Germinal center (tissue), 1 donor: Measurements from ENCODE around the gene SLC39A11.
"Not testable (repeated sequence)": the region's sequence is repeated elsewhere in the genome, so short reads cannot be mapped to it uniquely, and the experiment has no call there.

Experiments used
- DNase-seq: peaks from one replicate; pipeline ENCODE4 v3.0.0; 2012; ENCODE audit warnings: mixed read lengths, low spot score

The SLC39A11 gene

DNA sequence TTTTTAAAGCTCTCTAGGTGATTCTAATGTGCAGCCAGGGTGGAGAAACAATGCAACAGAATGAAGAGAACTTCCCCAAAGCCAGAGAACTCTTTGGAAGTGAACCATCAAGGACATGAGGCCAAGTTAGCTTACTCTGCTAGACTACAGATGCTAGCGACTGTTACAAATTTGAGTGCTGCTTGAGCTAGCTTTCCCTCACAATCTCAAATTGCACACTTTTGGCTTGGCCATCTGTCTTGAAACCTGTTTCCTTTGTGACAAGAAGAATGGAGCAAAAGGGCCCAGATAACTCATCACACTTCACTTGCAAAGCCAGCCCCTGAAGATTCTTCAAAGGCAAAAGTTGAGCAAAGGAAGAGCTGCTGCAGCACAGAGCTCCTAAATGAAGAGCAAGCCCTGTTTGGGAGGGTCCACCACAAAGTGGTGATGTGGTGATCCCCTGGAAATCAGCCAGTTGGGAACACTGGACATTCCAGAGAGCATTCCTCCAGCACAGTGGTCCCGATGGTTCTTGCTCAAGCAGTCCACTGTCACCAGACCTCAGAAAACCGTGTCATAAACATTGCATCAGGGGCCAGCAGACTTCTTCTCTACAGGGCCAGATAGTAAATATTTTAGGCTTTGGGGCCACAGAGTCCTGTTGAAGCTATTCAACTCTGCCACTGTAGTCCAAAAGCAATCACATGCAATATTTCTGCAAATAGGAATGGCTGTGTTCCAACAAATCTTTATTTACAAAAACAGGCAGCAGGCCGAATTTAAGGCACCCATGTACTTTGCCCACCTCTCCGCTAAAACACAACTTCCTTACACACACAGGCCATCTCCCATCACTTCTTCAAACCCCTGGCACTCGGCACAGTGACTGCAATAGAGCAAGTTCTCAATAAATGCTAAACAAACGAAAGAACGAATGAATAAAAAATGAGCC lies 21.2 kb downstream of the SLC39A11 start:
- DNase-seq = no peak

DNA sequence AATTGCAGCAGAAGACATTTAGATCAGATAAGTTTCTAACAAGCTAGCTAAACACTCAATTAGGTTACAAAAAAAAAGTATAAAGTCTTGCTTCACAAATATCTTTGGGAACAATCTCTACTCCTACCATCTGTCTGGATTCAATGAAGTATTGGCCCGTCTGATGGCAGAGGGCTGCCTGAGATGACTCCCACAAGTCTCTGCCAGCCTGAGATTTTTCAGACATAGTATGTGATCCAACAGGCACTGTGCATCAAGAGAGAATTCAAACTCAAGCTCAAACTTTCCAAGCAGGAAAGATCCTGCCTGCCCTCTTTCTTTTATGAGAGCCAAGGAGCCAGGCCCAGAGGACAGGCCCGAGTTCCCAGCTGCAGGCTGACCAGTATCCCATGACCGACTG lies 22.6 kb downstream of the SLC39A11 start:
- DNase-seq = no peak

DNA sequence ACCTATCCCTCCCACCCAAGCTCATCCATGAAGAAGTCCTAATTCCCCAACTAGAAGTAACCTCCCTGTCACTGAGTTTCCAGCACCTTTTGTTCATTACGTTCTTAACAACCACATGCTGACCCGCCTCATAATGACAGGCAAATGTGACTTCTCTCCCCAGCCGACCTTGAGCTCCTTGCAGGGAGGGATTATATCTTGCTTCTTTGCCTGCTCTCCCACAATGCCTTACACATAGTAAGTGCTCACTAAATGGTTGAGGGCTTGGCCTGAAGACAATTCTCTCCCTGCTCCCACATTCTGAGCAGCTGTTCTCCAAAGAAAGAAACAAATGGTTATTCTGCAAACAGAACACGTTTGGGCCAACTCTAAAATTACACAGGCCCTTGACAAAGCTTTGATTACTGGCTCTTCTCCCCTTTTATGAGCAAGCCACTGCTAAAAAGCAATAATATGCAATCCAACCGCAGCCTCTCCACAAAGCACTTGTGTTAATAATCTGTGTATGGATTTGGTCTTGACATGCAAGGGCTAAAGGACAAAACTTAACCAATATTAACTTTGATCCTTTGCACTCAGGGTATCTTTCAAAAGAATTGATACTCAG lies 23.2 kb downstream of the SLC39A11 start:
- no peak for DNase-seq

DNA sequence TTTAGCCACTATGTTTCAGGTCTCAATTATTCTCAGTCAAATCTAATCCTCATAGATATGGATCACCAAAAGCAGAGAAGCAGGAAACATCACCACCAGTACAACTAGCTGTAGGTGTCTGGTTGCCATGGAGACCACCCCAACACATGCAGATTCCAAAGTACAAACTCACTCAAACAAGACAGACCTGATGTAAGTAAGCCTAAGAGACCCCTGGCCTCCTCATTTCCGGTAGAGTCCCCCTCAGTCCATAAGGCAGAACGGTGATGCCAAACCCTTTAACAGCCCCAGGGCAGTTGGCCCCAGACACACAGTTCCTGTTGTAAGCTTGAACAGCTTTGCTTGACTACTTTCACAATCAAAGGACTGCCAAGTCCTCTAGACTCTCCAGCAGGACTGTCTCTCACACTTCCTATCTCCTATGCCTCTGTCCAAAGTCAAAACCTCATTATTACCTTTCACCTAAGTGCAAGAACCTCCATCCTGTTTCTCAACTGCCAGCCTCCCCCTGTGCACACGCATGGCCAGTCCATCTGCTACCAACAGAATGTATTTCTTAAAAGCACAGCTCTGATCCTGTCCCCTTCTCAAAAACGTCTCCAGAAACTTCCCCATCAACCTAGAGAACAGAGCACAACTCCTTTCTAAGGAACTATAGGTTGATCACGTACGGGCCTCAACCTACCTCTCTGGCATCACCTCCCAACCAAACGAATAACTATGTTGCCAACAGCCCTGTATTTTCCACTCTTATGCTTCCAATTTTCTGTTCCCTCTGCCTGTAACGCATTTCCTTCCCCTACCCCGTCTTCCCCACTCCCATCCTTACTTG lies 23.9 kb downstream of the SLC39A11 start:
- DNase-seq = no peak

DNA sequence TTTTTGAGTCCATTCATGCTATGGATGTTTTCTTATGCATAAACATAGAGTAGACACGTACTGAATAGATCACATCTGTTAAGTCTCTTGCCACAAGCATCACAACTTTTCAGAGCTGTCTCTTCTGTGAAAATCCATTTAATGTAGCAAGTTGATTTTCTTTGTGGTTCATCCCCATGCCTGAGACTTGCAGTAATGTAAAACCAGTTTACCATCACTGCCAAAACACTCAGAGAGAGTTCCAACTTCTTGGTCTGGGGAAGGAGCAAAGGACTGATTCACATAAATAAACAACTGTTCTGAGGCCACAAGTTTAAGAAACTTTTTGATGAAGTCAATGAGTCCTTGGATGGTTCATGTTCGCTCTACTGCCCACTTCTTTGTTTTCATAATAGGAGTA lies 24.8 kb downstream of the SLC39A11 start:
- not testable (repeated sequence) for DNase-seq

DNA sequence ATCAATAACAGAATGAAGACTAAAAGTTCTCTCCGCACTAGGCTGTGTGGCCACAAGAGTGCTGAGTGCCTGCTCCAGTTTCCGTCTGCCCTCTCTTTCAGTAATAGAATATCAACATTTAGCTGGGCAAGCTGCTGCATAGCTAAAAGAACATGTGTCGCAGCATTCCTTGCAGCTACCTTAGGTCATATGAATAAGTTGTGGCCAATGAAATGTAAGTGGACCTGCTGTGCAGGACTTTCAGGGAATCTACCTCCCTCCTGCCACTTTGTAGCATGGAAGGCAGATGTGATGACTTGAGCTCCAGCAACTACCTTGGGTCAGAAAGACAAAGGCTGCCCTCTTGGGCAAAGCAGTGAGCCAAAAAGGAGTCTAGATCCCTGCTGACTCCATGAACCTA lies 25.4 kb downstream of the SLC39A11 start:
- DNase-seq = no peak

DNA sequence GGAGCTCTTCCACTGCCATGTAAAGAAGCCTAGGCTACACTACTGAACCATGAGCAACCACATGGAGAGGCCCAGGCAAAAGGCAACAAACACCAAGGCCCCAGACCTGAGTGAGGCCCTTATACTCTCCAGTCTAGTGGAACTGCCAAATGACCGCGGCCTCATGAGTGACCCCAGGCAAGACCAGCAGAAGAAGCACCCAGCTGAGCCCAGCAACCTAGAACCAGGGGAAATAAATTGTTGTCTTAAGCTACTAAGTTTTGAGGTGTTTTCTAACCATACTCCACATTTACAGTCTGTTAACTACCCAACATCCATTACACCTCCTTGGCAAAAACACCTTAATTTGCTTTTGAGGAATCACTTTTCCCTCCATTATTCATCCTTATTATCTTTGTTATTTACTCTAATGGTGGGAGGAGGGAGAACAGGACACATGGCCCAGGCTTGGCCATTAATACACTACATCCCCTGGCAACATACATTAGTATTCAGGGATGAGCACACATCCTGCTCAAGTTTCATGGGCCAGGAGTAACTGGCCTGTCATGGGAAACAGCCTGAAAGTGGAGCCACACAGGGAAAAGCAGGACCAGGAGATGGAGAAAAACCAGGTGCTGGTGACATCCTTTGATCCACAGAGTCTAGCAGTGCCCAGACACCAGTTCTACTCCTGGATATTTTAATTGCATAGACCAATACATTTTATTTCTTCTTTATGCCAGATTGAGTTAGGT lies 26.2 kb downstream of the SLC39A11 start:
- DNase-seq = no peak

DNA sequence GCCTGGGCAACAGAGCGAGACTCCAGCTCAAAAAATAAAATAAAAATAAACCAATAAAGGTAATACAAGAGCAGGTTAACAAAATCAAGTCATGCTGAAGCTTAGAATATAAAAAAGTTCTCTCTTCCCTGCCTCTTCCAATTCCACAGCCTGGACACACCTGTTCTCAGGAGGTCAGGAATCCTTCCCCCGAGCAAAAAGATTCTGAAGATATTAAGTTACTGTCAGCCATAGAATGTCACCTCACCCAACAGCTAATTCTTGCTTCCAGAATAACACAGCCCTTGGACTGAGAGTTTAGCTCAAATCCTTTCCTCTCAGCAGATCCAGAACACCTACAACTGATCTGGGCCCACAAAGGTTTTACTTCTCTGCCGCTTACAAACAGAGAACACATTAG lies 27.1 kb downstream of the SLC39A11 start:
- DNase-seq = no peak

DNA sequence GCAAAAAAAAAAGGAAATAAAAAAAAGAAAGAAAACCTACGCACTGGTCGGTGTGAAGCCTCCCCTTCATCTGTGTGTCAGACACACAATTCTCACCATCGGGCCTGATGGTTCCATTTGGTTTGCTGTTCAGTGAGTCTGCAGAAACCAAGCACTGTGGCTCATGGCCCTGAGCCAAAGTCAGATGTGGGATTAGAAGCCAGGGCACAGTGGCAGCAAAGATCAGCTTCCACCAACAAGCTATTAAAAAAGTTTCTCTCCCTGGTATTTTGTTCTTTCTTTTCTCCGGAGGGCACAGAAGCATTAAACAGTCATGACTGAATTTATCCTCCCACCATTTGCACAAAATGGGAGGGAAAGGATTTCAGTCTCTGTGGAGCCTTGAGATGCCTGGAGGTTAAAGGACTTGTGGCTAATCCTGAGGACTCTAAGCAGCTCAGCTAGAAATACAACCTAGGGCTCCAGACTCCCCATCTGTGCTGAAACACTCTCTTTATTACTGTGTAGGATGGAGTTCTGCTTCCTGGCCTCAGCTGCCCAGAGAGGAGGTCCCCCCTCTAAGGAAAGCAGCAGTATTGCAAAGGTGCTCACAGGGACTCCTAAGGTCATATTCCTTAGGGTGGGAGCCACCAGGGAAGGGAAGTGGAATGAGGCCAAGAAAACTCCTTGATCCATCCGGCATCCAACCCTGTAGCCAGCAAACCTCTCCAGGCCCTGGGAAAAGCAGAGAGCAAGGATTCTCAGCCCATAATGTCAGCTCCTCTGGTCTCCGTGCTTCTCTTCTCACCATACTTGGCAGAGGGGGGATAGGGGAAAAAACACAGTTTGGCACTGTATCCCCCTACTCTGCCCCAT lies 28.2 kb downstream of the SLC39A11 start:
- no peak for DNase-seq

DNA sequence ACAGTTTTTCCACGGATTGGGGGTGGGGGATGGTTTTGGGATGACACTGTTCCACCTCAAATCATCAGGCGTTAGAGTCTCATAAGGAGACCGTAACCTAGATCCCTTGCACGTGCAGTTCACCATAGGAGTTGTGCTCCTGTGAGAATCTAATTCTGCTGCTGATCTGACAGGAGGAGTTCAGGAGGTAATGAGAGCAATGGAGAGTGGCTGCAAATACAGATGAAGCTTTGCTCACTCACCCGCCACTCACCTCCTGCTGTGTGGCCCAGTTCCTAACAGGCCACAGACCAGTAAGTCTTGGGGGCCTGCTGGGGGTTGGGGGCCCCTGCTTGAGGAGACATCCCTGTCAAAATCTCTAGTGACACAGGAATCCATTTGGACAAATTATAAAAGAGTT lies 29.8 kb downstream of the SLC39A11 start:
- DNase-seq = no peak

DNA sequence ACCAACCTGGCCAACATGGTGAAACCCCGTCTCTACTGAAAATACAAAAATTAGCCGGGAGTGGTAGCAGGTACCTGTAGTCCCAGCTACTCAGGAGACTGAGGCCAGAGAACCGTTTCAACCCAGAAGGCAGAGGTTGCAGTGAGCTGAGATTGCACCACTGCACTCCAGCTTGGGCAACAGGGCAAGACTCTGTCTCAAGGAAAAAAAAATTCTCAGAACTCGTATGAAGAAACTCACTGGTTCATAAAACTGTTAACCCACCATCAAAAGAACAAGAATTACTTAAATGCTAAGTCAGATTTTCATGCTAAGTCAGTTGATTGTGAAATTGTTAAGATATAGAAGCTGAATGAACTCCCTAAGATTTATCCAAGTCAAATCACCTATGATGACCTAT lies 31.3 kb downstream of the SLC39A11 start:
- DNase-seq = no peak

DNA sequence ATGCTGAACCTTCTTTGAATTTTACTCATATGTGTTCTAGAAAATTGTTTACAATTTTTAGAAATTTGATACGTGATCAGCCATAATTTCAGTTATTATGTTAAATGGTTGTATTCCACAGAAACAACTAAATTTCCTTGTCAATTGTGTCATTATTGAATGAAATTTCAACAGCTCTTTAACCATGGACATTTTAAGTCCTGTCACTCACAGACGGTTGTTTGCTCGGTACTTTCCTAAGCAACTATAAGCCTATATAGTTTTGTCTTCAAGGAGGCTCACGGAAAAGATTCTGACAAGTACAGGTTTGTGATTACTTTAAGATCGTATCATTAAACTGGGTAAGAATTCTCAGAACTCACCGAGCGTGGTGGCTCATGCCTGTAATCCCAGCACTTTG lies 31.8 kb downstream of the SLC39A11 start:
- no peak for DNase-seq

DNA sequence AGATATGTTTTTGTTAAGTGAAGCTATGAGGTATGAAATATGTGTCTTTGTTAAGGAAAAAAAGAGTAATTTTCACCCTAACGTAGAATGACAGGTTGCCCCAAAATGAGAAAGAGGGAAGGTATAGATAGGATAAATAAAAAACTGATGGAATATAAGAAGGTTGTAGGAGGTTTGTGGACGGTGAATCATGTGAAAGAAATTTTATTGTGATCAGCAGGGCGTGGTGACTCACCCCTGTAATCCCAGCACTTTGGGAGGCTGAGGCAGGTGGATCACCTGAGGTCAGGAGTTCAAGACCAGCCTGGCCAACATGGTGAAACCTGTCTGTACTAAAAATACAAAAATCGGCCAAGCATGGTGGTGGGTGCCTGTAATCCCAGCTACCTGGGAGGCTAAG lies 32.8 kb downstream of the SLC39A11 start:
- DNase-seq = not testable (repeated sequence)

DNA sequence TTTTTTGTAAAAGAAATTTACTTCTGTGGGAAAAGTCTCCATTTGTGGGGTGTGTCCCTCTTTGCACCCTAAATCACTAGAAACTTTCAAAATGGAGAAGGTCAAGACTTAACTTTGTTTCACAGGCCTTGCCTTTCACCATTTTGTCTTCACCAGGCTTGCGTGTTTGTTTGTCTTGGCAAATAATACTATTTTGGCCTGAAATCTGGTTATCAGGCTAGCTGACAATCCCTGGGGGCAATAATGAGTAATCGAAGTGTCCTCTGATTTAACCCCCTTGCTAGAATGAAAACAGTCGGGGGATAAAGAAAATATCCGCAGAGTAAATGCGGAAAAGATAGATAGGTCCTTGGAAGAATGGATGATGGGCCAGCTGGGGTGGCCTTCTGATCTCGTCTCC lies 34.5 kb downstream of the SLC39A11 start:
- no peak for DNase-seq

DNA sequence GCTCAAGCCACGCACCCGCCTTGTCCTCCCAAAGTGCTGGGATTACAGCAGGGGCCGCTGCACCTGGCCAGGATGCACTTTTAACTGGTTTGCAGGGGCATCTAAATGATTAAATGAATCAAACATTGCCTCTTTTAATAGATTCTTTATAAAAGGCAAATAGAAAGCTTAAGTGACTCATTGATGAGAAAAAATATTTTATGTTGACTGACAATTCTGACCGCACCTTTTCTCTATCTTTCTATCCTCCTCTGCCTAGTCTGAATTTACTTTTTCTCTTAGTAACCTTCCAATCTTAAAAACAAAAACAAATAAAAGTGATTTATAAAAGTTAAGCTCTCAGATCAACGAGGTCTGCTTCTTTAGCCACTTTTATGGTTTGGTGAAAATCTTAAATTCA lies 35.3 kb downstream of the SLC39A11 start:
- no peak for DNase-seq

DNA sequence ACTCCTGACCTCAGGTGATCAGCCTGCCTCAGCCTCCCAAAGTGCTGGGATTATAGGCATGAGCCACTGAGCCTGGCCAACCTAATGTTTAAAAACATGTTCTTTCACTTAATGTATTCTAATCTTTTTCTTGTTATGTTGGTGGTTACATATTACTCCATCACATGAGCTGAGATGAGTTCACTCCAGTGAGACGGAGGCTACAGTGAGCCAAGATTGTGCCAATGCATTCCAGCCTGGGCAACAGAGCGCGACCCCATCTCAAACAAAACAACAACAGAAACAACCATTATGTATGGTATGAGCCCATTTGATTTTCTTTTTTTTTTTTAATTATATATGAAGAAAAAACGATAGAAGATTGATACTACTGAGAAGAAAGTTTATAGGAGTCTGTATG lies 39.6 kb downstream of the SLC39A11 start:
- no peak for DNase-seq

DNA sequence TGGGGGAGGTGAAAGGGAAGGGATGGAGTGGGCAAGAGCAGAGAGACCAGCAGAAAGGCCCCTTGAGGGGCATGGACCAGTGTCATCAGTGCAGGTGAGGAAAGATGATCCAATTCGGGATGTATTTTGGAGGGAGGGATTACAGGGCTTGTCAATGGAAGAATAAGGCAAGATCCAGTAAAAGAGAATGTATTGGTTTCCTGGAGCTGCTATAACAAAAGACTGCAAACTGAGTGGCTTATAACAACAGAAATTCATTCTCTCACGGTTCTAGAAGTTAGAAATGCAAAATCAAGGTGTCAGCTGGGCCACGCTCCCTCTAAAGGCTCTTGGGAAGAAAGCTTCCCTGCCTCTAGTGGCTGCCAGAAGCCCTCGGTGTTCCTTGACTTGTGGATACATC lies 41.7 kb downstream of the SLC39A11 start:
- DNase-seq = no peak

DNA sequence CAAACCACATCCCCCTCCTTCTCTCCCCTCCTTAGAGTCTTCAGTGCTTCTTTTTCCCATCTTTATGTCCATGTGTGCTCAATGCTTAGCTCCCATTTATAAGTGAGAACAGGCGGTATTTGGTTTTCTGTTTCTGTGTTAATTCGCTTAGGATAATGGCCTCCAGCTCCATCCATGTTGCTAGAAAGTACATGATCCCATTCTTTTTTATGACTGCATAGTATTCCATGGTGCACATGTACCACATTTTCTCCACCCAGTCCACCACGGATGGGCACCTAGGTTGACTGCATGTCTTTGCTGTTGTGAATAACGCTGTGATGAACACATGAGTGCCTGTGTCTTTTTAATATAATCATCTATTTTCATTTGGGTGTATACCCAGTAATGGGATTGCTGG lies 44.3 kb downstream of the SLC39A11 start:
- DNase-seq = no peak

DNA sequence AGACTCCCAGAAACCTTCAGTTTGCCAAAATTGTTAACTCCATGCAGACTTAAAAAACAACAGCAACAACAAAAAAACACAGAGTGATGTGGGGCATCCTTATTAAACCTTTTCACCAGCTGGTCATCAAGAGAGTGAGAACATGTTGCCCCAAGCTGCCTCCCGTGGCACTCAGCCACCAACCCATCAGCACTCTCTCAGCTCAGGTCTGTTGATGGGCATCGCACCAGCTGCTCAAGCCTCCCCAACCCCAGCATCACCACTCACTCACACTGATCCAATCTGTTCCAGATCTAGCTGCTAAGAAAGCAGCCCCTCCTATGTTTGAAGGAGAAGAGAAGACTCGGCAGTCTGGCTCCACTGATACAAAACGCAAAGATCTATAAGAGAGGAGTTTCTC lies 46.8 kb downstream of the SLC39A11 start:
- no peak for DNase-seq

DNA sequence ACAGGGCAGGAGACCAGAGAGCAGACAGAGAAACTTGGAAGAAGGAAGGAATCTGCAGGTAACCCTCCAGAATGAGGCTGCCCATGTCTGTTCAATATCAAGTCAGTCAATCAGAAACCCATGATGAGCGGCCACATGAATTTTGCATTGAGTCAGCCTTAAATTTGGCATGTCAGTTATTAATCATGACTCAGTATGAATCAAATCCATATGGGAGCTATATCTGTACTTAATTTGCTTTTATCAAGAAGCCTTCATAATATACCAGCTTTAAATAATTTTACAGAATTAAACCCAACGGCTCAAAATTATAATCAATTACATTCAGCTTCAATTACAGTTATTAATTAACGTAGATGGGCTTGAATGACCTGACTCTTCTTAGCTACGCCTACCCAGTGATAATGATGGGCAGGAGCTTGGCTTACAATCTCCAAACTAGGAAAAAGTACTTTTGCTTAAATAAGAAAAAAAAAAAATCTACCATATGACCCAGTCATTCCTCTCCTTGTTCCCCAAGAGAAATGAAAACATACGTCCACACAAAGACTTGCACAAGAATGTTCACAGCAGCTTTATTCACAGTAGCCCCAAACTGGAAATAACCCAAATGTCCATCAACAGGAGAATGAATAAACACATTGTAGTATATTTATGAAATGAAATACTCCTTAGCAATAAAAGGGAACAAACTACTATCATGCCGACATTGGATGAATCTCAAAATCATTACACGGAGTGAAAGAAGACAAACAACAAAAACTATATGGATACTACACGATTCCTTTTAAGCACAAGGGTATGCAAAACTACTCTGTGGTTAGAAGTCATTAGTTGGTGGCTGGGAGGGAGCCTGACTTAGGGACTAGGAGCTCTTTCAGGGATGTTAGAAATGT lies 48.6 kb downstream of the SLC39A11 start:
- no peak for DNase-seq
